Lung (tissue), 12 donors: Measurements from ENCODE around the gene BCOR. TPM values are rescaled to one million over a fixed set of nuclear protein-coding genes. Genes with fewer than 3 reads are reported as not detected.

Source experiments
- ATAC-seq: fragments of 200-7000 bp; cut with Tn5 transposase; one replicate; pipeline ENCODE4 v1.9.1; 2020; ENCODE audit warnings: moderate number of reproducible peaks; ENCODE audit not compliant: insufficient read depth, low FRiP score
- DNase-seq, 3 donors: peaks; one replicate each; pipeline ENCODE4 v3.0.0-alpha.2; 2013 to 2017
- H3K27ac ChIP-seq, 2 donors: one replicate each; pipeline ENCODE4 v1.5.1; 2013; ENCODE audit warnings: mild to moderate bottlenecking in 2 of 2, moderate library complexity in 2 of 2, control low read depth in 1 of 2, inconsistent platforms in 1 of 2, low read depth in 1 of 2, low read length in 1 of 2
- H3K27me3 ChIP-seq, 3 donors: one replicate each; pipeline ENCODE4 v1.5.1; 2013; ENCODE audit warnings: low read length in 2 of 3; ENCODE audit not compliant: control insufficient read depth in 3 of 3, insufficient read depth in 3 of 3
- H3K36me3 ChIP-seq, 4 donors: one replicate each; pipeline ENCODE4 v1.5.1; 2013; ENCODE audit warnings: low read length in 4 of 4, mild to moderate bottlenecking in 1 of 4, moderate library complexity in 1 of 4; ENCODE audit not compliant: control insufficient read depth in 4 of 4, insufficient read depth in 4 of 4
- H3K4me1 ChIP-seq, 5 donors: one replicate each; pipeline ENCODE4 v1.5.1; 2013; ENCODE audit warnings: low read length in 5 of 5, mild to moderate bottlenecking in 2 of 5, moderate library complexity in 1 of 5; ENCODE audit not compliant: control insufficient read depth in 5 of 5, insufficient read depth in 5 of 5
- H3K4me3 ChIP-seq: one replicate; pipeline ENCODE4 v1.5.1; 2013; ENCODE audit warnings: mild to moderate bottlenecking, control low read depth, moderate library complexity
- H3K9ac ChIP-seq, 2 donors: one replicate each; pipeline ENCODE4 v1.5.1; 2013; ENCODE audit warnings: low read length in 2 of 2, control low read depth in 1 of 2; ENCODE audit not compliant: insufficient read depth in 1 of 2
- H3K9me3 ChIP-seq, 4 donors: one replicate each; pipeline ENCODE4 v1.5.1; 2013; ENCODE audit warnings: low read length in 3 of 4, mild to moderate bottlenecking in 1 of 4, moderate library complexity in 1 of 4; ENCODE audit not compliant: control insufficient read depth in 4 of 4, insufficient read depth in 3 of 4
- WGBS, 2 donors: extraction: QIAGEN DNeasy Blood & Tissue Kit; methylation state at CpG; one replicate each; pipeline ENCODE4 v1.1.7; 2013; 5-methylcytosine and 5-hydroxymethylcytosine counted together
- polyA plus RNA-seq, 2 donors: library from polyadenylated mRNA; stranded (reverse); fragments of 200-250 nt; gene quantifications; one replicate each; pipeline ENCODE4 v1.2.1, GENCODE V29; 2013
- total RNA-seq, 2 donors: library from RNA; depleted of rRNA in 1 of 2; stranded (reverse); fragments of >200 nt in 1 of 2; gene quantifications; one replicate each; pipeline ENCODE4 v1.2.1, GENCODE V29; 2014 to 2021
- TF ChIP-seq, protein P1 (sequence below): IDR thresholded peaks from 2 replicates; pipeline ENCODE4 v1.5.1; 2012; ENCODE audit warnings: mild to moderate bottlenecking; ENCODE audit errors: control extremely low read depth, extremely low read depth
- donor health status: control.
- donor health status: control.
- donor health status: Bipolar disorder and iron deficiency.
- donor health status: healthy.
- donor health status: DM: yes; HTN: yes; CAD: no.

The BCOR gene
- total and polyA plus RNA-seq, 4 donors: 10.8 to 67.2 (median 15.9) TPM

- 56 to 92% methylated on average over 22 of the region's 22 CpGs for WGBS, 2 donors
- Histone ChIP-seq H3K9ac (no peak overlapping the region), H3K27ac (no peak overlapping the region), H3K36me3 (no peaks in the 10 kb centered on the region), H3K4me3 (no peak overlapping the region), H3K4me1 (peaks cover 0 to 48% (median 13%) of the 10 kb centered on the region in 5 donors), H3K9me3 (peaks cover 0 to 13% (median 0%) of the 10 kb centered on the region in 4 donors), H3K27me3 (peaks cover 16 to 40% (median 26%) of the 10 kb centered on the region in 3 donors)
- ATAC-seq (no peak), DNase-seq (peak in 1 of 3 donors; percentile 13)
- TF ChIP-seq, protein P1, sequence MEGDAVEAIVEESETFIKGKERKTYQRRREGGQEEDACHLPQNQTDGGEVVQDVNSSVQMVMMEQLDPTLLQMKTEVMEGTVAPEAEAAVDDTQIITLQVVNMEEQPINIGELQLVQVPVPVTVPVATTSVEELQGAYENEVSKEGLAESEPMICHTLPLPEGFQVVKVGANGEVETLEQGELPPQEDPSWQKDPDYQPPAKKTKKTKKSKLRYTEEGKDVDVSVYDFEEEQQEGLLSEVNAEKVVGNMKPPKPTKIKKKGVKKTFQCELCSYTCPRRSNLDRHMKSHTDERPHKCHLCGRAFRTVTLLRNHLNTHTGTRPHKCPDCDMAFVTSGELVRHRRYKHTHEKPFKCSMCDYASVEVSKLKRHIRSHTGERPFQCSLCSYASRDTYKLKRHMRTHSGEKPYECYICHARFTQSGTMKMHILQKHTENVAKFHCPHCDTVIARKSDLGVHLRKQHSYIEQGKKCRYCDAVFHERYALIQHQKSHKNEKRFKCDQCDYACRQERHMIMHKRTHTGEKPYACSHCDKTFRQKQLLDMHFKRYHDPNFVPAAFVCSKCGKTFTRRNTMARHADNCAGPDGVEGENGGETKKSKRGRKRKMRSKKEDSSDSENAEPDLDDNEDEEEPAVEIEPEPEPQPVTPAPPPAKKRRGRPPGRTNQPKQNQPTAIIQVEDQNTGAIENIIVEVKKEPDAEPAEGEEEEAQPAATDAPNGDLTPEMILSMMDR: no peak
Observed at GRCh38 chrX:40103565-40104323, 6.0 kb upstream of the BCOR start.

GRCh38 chrX:40102393-40103381, 4.9 kb upstream of the BCOR start:
- no peaks in the 10 kb centered on the region for H3K36me3 ChIP-seq
- H3K27me3 ChIP-seq: peaks cover 13 to 40% (median 26%) of the 10 kb centered on the region in 3 donors
- TF ChIP-seq, protein P1: no peak
- peaks cover 0 to 40% (median 12%) of the 10 kb centered on the region in 5 donors for H3K4me1 ChIP-seq
- WGBS, 2 donors: 52 to 95% methylated on average over 36 to 65 of the region's 65 CpGs
- H3K9ac ChIP-seq: no peak overlapping the region
- DNase-seq: no peak
- H3K27ac ChIP-seq: no peak overlapping the region
- H3K9me3 ChIP-seq: peaks cover 0 to 11% (median 0%) of the 10 kb centered on the region in 4 donors
- ATAC-seq: no peak
- H3K4me3 ChIP-seq: no peak overlapping the region

DNA sequence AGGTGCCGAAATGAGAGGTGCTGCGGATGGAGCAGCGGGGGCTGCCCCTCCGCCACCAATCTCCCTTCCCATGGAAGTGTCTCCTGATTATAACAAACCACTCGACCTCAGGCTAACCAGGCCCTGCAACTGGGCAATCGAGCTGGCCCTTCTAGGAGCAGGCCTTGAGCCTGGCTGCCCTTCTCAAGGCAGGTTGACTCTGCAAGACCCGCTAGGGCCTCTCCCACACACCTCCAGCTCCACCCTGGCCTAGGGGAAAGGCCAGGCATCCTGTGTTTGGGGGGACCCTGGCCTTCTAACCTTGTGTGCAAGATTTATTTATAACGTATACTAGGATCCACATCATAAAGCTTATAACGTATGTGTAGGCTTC, 3.7 kb upstream of the BCOR start:
- no peak for DNase-seq
- 57 to 95% methylated on average over 9 of the region's 9 CpGs for WGBS, 2 donors
- TF ChIP-seq, protein P1: no peak
- no peak overlapping the region for H3K27ac ChIP-seq
- peaks cover 5 to 30% (median 20%) of the 10 kb centered on the region in 3 donors for H3K27me3 ChIP-seq
- H3K9me3 ChIP-seq: peaks cover 0 to 10% (median 0%) of the 10 kb centered on the region in 4 donors
- no peak overlapping the region for H3K4me3 ChIP-seq
- H3K9ac ChIP-seq: no peak overlapping the region
- H3K36me3 ChIP-seq: no peaks in the 10 kb centered on the region
- no peak for ATAC-seq
- H3K4me1 ChIP-seq: peaks cover 0 to 29% (median 2%) of the 10 kb centered on the region in 5 donors
